ENCODE measurements around the gene EXOC2. TPM values are rescaled to one million over a fixed set of nuclear protein-coding genes. Genes with fewer than 3 reads are reported as not detected.

The EXOC2 gene
- total RNA-seq, 2 experiments from 2014 or later, result 28.4 to 34.6 TPM

DNA sequence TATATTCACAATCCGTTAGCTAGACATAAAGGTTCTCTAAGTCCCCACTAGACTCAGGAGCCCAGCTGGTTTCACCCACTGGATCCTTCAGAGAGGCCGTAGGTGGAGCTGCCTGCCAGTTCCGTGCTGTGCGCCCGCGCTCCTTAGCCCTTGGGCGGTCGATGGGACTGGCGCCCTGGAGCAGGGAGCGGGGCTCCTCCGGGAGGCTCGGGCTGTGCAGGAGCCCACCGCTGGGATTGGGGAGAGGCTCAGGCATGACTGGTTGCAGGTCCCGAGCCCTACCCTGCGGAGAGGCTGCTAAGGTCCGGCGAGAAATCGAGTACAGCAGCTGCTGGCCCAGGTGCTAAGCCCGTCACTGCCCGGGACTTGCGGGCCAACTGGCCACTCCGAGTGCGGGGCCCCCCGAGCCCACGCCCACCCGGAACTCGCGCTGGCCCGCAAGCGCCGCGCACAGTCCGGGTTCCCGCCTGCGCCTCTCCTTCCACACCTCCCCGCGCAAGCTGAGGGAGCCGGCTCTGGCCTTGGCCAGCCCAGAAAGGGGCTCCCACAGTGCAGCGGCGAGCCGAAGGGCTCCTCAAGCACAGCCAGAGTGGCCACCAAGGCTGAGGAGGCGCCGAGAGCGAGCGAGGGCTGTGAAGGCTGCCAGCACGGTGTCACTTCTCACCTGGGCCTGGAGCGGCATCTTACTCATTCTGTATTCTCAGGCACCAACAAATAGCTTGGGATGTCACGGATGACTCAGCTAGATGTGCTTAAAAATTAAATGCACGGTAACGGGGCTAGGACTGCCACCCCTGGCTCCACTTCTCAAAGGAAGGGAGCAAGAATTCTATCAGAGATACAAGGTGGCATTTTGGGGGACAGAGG, 257.3 kb downstream of the EXOC2 start:
- H3K9me3 Mint-ChIP-seq (ENCODE audit: low read depth), result no peaks in the 10 kb centered on the region
- H3K4me1 Mint-ChIP-seq, result peaks cover 50% of the 10 kb centered on the region
- H3K4me3 Mint-ChIP-seq, result peak overlapping the region; percentile 62
- H3K36me3 Mint-ChIP-seq, result no peaks in the 10 kb centered on the region
- peaks cover 4% of the 10 kb centered on the region for H3K27me3 Mint-ChIP-seq
- H3K27ac Mint-ChIP-seq, result peak overlapping the region; percentile 89
- CTCF ChIA-PET, result interaction anchor here (0.6 to 2.6 kb wide), 9 partner anchors 8 to 247 kb away, joined by 3 to 10 read pairs (median 5); no protein-coding TSS in a partner anchor
- ATAC-seq (no peak), DNase-seq (peak; percentile 31)

Other genes starting within 250 kb of the EXOC2 start
- gene HUS1B, start 36.0 kb downstream of the EXOC2 start, total RNA-seq, result 1 to 10 TPM; 1.2 to 1.9 TPM